GM13976 (cell line): Measurements from ENCODE around the gene C2orf49.

Experiments used
- DNase-seq: peaks from one replicate; pipeline ENCODE4 v3.0.0; 2012; ENCODE audit warnings: low spot score
- CTCF ChIP-seq: IDR thresholded peaks from 2 replicates; pipeline ENCODE4 v1.5.1; 2012; ENCODE audit warnings: borderline replicate concordance, mild to moderate bottlenecking; ENCODE audit not compliant: insufficient read depth; ENCODE audit errors: extremely low read depth, missing control alignments, control extremely low read depth
- in situ Hi-C: fragments of 300-500 bp; cut with MboI; formaldehyde crosslinking; loops from one replicate; pipeline ENCODE4 v1.12.0; 2022; ENCODE audit warnings: low sequenced_read_pairs, mixed read lengths, inconsistent platforms; ENCODE audit not compliant: unreplicated experiment

The C2orf49 gene

GRCh38 chr2:105378921-105379383 is 41.6 kb downstream of the C2orf49 start:
- DNase-seq: no peak

GRCh38 chr2:105379741-105380186 is 42.4 kb downstream of the C2orf49 start:
- DNase-seq: no peak
- TF ChIP-seq CTCF: no peak
- in situ Hi-C loops: loop anchor here (10.0 to 25.0 kb wide), 2 partner anchors 125 to 333 kb away; no protein-coding TSS in a partner anchor

More at GRCh38 chr2:105378921-105379383, 41.6 kb downstream of the C2orf49 start:
- in situ Hi-C loops: loop anchor here (25.0 kb wide), 1 partner anchor 333 kb away; no protein-coding TSS in a partner anchor
- no peak for TF ChIP-seq CTCF

DNA sequence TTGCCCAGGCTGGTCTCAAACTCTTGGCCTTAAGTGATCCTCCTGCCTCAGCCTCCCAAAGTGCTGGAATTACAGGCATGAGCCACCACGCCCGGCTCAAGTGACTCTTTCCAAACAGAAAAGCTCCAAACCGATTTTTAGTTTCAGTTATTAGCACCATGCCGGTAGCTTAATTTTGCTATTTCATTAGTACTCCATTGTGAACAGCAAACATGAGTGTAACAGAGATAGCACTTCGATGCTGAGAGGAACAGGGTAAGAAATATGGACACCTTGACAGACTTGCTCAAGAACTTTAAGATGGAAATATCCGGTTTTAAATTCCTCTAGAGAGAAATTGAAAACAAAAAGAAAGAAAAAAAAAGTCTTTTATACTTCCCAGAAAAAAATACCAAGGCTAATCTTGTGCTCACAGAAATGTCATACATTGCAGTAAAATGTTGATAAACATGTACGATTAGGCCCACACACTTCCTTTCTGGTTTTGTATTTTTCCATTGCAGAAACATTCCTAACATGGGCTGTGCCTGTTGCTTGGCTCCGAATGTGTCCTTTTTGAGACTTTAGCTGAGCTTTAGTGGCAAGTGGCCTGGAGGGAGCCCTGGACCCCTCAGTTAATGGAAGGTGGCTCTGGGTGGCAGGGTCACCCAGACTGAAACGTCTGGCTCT is 43.2 kb downstream of the C2orf49 start:
- no peak for TF ChIP-seq CTCF
- in situ Hi-C loops: loop anchor here (10.0 to 25.0 kb wide), 2 partner anchors 124 to 332 kb away; no protein-coding TSS in a partner anchor
- no peak for DNase-seq

DNA sequence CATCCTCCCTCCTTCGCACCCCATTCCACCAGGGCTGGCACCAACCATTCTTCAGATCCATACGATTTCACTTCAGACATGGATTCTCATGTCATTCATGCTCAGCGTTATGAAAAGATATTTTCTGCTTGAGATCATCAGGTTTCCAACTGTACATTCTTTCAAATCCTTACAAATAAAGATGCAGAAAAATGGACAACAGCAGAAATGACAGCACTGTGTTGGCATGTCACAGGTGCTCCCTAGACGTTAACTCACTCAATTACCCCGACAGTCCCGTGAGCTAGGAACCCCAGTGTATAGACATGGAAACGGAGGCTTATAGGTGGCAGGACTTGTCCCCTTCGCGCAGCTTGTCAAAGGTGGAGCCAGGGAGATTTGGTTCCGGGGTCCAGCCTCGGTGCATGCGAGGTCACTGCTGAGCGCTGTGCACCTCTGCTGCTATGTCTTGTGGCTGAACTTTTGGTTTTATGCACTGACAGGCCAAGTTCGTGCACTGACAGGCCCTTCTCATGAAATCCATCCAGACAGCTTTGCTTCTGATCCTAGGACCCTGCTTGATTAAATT is 43.8 kb downstream of the C2orf49 start:
- no peak for DNase-seq
- no peak for TF ChIP-seq CTCF
- in situ Hi-C loops: loop anchor here (10.0 to 25.0 kb wide), 2 partner anchors 124 to 331 kb away; no protein-coding TSS in a partner anchor

DNA sequence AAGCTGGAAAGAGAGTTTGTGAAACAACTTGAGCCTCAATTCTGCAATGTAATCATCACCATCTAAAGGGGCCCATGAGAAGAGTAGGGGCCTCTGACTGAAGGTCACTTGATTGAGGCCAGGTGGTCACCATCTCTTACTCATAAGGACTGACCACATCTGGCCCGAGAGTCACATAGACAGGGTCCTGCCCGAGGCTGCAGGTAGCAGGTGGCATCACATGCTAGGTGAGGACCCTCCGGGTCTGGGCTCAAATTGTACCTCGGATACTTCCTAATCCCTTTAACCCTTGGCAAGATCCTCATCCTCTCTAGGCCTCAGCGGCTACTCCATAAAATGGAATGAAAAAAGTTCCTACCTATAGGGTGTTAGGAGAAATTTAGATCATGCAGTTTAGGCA is 44.8 kb downstream of the C2orf49 start:
- in situ Hi-C loops: loop anchor here (10.0 to 25.0 kb wide), 2 partner anchors 123 to 330 kb away; no protein-coding TSS in a partner anchor
- no peak for DNase-seq
- TF ChIP-seq CTCF: no peak

DNA sequence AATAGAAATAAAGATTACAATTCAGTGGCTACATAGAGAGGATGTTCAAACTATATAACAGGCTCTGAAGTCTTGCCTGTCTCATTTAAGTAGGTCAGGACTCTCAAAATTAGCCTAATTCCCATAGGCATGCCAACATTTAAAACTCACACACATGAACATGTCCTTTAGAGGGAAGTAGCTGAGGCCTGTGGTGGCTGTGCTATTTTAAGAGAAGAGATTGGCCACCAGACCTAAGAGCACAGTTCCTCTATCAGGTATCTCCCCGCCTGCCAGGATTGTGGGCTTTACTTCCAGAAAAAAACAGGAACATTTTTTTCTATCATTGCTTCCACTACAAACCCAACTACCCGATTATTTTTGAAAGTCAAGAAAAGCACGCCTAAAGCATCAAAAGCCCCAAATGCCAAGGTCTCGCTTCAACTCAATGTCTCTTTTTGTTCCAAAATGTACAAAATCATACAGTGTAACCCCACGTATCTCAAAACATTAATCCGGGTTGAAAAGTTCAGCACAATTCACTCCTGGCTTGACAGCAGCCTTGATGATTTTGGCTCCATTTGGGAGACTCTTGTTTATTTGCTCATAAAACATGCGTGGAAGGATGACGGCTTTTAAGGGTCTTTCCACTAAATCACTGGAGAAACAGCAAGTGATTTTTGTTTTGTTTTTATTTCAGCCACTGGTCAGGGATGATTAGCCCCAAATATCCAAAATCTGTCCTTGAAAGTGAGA is 46.3 kb downstream of the C2orf49 start:
- DNase-seq: no peak
- TF ChIP-seq CTCF: no peak
- in situ Hi-C loops: loop anchor here (10.0 to 25.0 kb wide), 2 partner anchors 121 to 329 kb away; no protein-coding TSS in a partner anchor
